Adrenal gland (tissue), 12 donors: ENCODE data around the gene FHOD3. TPM values are rescaled to one million over a fixed set of nuclear protein-coding genes. Genes with fewer than 3 reads are reported as not detected.
A peak's percentile ranks its signal among the peaks of the same experiment; 100 is the strongest.

Source experiments
- DNase-seq, 7 donors: peaks; one replicate each; pipeline ENCODE4 v3.0.0-alpha.2; 2019 to 2020
- H3K27ac ChIP-seq, 5 donors: fragments of 200-600 bp; sonication (generic) in 4 of 5; 1 replicate in 3 of 5; 2 replicates in 2 of 5; pipeline versions ENCODE4 v1.5.1 to v1.8.0; 2016 to 2020; ENCODE audit warnings: mild to moderate bottlenecking in 1 of 5
- H3K27me3 ChIP-seq: fragments of 200-600 bp; 2 replicates; pipeline ENCODE4 v1.8.0; 2021
- H3K36me3 ChIP-seq, 2 donors: fragments of 200-600 bp; replicated peaks in 1 of 2; 1 replicate in 1 of 2; 2 replicates in 1 of 2; pipeline versions ENCODE4 v1.5.1 to v1.8.0; 2018 to 2022
- H3K4me1 ChIP-seq, 2 donors: fragments of 200-600 bp; replicated peaks in 1 of 2; 1 replicate in 1 of 2; 2 replicates in 1 of 2; pipeline versions ENCODE4 v1.5.1 to v1.8.0; 2018 to 2021
- H3K4me3 ChIP-seq, 4 donors: fragments of 200-600 bp; sonication (generic) in 3 of 4; one replicate each; pipeline ENCODE4 v1.5.1; 2016 to 2018
- H3K9me3 ChIP-seq, 3 donors: fragments of 200-600 bp; sonication (generic) in 1 of 3; replicated peaks in 1 of 3; 1 replicate in 2 of 3; 2 replicates in 1 of 3; pipeline versions ENCODE4 v1.5.1 to v1.8.0; 2016 to 2021
- POLR2A ChIP-seq, 2 donors: fragments of 450-650 bp; IDR thresholded peaks; one replicate each; pipeline ENCODE4 v1.6.1; 2017; ENCODE audit warnings: antibody characterized with exemption in 2 of 2, mild to moderate bottlenecking in 2 of 2, moderate library complexity in 1 of 2
- WGBS, 4 donors: extraction: QIAGEN DNeasy Blood & Tissue Kit in 2 of 4; methylation state at CpG; one replicate each; pipeline versions ENCODE4 v1.1.5 to v1.1.7; 2013 to 2017; 5-methylcytosine and 5-hydroxymethylcytosine counted together
- intact Hi-C, 2 donors: fragments of 100-400 bp; cut with DNase I; formaldehyde crosslinking; loops; one replicate each; pipeline versions ENCODE4 v1.14.1 to v1.15.0; 2022 to 2023
- polyA plus RNA-seq, 3 donors: library from polyadenylated mRNA; stranded (reverse); fragments of 200-250 nt in 2 of 3; fragments of 350-450 nt in 1 of 3; fragmentation: Illumina TruSeq in 1 of 3; extraction: RNeasy Lipid Tissue Mini Kit (QIAGEN cat#74804) in 1 of 3; gene quantifications; one replicate each; pipeline ENCODE4 v1.2.3, GENCODE V29; 2013 to 2014
- total RNA-seq, 9 donors: library from RNA; depleted of rRNA in 4 of 9; stranded (reverse); fragments of >200 nt in 4 of 9; fragments of 120-200 nt in 1 of 9; fragmentation: NEBNext Ultra II Directional in 1 of 9; extraction: Animal tissue kit (Norgen Biotek cat#: 25700) in 1 of 9; gene quantifications; one replicate each; pipeline versions ENCODE4 v1.1.0 to v1.2.4, GENCODE V29; 2013 to 2023
- TF ChIP-seq, protein P1 (sequence below), 6 experiments: fragments of 450-650 bp in 4 of 6; fragments of 200-600 bp in 2 of 6; sonication (generic) in 1 of 6; IDR thresholded peaks; 1 replicate in 5 of 6; 2 replicates in 1 of 6; pipeline versions ENCODE4 v1.5.1 to v1.8.0; 2016 to 2021; ENCODE audit warnings: antibody characterized with exemption in 6 of 6, mild to moderate bottlenecking in 2 of 6, moderate library complexity in 1 of 6
- donor health status: healthy with polysubstance abuse.
- donor health status: Bipolar disorder and iron deficiency.
- donor health status: DM: yes; HTN: yes; CAD: no.
- donor health status: DM: no; HTN: no; CAD: no.
- donor health status: DM: no; HTN: no; CAD: no.
- donor health status: DM: yes; HTN: yes; CAD: no.

Gene FHOD3
- total and polyA plus RNA-seq, 12 donors: 17.5 to 87.9 (median 48.5) TPM

DNA sequence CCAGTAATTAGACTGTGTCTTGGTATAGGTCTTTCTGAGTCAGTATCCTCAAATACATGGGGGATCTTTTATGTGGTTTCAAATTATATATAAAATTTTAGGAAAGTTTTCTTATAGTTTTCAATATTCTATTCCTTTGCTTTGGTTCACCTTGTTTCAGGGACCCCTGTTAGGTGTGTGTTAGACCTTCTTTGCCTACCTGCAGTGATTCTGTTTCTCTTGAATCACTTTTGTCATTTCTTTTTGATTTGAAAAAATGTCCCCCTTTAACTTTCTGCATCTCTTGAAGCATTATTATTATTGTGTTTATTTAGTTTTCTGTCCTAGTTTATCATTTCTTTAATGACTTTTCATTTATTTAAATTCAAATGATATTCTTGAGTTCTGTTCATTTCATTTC, 98.7 kb downstream of the FHOD3 start:
- TF ChIP-seq POLR2A (IDR thresholded peaks at IDR 0.05): no peak
- TF ChIP-seq, protein P1, sequence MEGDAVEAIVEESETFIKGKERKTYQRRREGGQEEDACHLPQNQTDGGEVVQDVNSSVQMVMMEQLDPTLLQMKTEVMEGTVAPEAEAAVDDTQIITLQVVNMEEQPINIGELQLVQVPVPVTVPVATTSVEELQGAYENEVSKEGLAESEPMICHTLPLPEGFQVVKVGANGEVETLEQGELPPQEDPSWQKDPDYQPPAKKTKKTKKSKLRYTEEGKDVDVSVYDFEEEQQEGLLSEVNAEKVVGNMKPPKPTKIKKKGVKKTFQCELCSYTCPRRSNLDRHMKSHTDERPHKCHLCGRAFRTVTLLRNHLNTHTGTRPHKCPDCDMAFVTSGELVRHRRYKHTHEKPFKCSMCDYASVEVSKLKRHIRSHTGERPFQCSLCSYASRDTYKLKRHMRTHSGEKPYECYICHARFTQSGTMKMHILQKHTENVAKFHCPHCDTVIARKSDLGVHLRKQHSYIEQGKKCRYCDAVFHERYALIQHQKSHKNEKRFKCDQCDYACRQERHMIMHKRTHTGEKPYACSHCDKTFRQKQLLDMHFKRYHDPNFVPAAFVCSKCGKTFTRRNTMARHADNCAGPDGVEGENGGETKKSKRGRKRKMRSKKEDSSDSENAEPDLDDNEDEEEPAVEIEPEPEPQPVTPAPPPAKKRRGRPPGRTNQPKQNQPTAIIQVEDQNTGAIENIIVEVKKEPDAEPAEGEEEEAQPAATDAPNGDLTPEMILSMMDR (IDR thresholded peaks at IDR 0.05): no peak
- no peaks in the 10 kb centered on the region for H3K27me3 ChIP-seq
- H3K4me1 ChIP-seq: peaks cover 0 to 7% of the 10 kb centered on the region in 2 donors
- DNase-seq: no peak
- H3K9me3 ChIP-seq: no peaks in the 10 kb centered on the region
- no peak overlapping the region for H3K27ac ChIP-seq
- H3K4me3 ChIP-seq: no peak overlapping the region
- intact Hi-C loops: no loop called here
- H3K36me3 ChIP-seq: no peaks in the 10 kb centered on the region

DNA sequence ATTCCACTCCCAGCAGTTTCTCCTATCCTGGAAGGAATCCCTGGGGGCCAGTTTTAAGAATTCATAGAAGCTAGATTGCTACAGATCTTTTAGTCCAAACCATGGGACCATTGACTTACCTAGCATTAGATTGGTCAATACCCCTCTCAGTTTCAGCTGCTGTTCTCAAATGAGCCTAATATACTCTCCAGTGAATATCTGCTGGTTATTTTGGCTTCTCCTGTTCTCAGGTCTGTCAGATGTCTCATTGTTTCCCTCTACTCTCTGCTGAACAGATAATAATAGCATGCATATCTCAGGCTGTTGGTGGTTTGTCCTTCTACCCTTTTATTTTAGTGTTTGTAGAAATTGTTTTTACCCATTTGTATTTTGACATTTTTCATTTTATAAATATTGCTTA, 99.5 kb downstream of the FHOD3 start:
- no peak for DNase-seq
- H3K36me3 ChIP-seq: no peaks in the 10 kb centered on the region
- no peak overlapping the region for H3K27ac ChIP-seq
- no peak overlapping the region for H3K4me3 ChIP-seq
- intact Hi-C loops: no loop called here
- no peaks in the 10 kb centered on the region for H3K27me3 ChIP-seq
- peaks cover 0 to 7% of the 10 kb centered on the region in 2 donors for H3K4me1 ChIP-seq
- H3K9me3 ChIP-seq: no peaks in the 10 kb centered on the region
- TF ChIP-seq, protein P1 (IDR thresholded peaks at IDR 0.05): no peak
- no peak for TF ChIP-seq POLR2A (IDR thresholded peaks at IDR 0.05)

DNA sequence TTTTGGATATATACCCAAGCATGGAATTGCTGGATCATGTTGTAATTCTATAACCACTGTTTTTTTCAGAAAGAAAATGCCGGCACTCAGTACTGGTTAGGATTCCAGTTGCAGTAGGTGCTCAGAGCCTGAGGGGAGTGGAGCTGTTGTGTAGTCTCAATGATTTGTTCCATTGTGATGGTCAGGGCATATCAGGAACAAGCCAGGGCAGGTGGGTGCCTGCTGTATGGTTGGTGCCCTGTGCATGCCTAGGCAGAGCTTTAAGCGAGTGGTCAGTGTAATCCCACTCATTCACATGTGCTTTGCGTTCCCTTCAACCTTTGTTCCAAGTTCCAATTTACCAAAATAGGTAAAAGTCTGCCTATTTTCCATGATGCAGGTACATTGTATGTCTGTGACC, 100.9 kb downstream of the FHOD3 start:
- H3K27me3 ChIP-seq: no peaks in the 10 kb centered on the region
- no peak for DNase-seq
- no peak overlapping the region for H3K4me3 ChIP-seq
- intact Hi-C loops: no loop called here
- 83 to 94% (median 91%) methylated on average over 3 of the region's 3 CpGs for WGBS, 4 donors
- TF ChIP-seq, protein P1 (IDR thresholded peaks at IDR 0.05): no peak
- TF ChIP-seq POLR2A (IDR thresholded peaks at IDR 0.05): no peak
- peaks cover 0 to 7% of the 10 kb centered on the region in 2 donors for H3K4me1 ChIP-seq
- no peak overlapping the region for H3K27ac ChIP-seq
- H3K36me3 ChIP-seq: no peaks in the 10 kb centered on the region
- no peaks in the 10 kb centered on the region for H3K9me3 ChIP-seq

DNA sequence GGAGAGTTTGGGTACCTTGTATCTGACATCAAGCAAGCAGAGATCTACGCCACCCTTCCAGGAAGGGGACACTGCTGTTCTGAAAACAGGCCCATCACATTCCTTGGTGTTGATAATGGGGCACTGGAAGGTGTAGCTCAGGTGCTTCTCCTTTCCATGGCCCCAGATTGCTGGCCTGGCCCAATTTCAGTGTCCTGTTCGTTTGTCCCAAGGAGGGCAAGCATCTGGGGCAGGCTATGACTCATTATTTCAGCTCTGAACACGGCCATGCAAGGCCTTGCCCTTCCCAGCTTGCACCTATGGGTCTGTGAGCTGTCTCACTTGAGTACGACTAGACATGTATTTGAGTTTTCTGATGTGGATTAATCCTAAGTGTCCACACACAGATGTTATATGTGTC, 101.5 kb downstream of the FHOD3 start:
- 52 to 67% (median 58%) methylated on average over 3 to 4 of the region's 4 CpGs for WGBS, 4 donors
- intact Hi-C loops: no loop called here

More for the DNA sequence above, 101.5 kb downstream of the FHOD3 start:
- peak in 2 of 7 donors; percentile 18 to 21 for DNase-seq
- Histone ChIP-seq H3K27me3 (no peaks in the 10 kb centered on the region), H3K27ac (no peak overlapping the region), H3K4me1 (peaks cover 0 to 7% of the 10 kb centered on the region in 2 donors), H3K4me3 (no peak overlapping the region), H3K9me3 (no peaks in the 10 kb centered on the region), H3K36me3 (no peaks in the 10 kb centered on the region)
- TF ChIP-seq POLR2A (IDR thresholded peaks at IDR 0.05): no peak
- TF ChIP-seq, protein P1 (IDR thresholded peaks at IDR 0.05): no peak
